K562 (cell line): ENCODE measurements around the gene MAN1B1. TPM values are rescaled to one million over a fixed set of nuclear protein-coding genes. Genes with fewer than 3 reads are reported as not detected.

Source experiments
- CHCHD3 ChIP-seq: fragments of 250-450 bp; sonication (Bioruptor Pico); IDR thresholded peaks from 2 replicates; pipeline ENCODE4 v2.1.2; 2022; ENCODE audit warnings: mild to moderate bottlenecking
- CHD7 ChIP-seq: fragments of 200-600 bp; sonication (generic); IDR thresholded peaks from one replicate; pipeline ENCODE4 v1.6.1; 2012; ENCODE audit warnings: mild to moderate bottlenecking, low read depth, low read length, inconsistent platforms
- FOSL1 ChIP-seq: fragments of 200-800 bp; sonication (Bioruptor generic); conservative IDR thresholded peaks from 2 replicates; pipeline ENCODE4 v1.6.1; 2016; ENCODE audit warnings: missing genetic modification characterization, missing compliant biosample characterization
- GABPB1 ChIP-seq: sonication (generic); formaldehyde crosslinking; IDR thresholded peaks from 2 replicates; pipeline ENCODE4 v1.8.0; 2022; ENCODE audit warnings: mild to moderate bottlenecking, missing genetic modification reagents
- GABPB2 ChIP-seq: fragments of 250-450 bp; sonication (Bioruptor Pico); conservative IDR thresholded peaks from 2 replicates; pipeline ENCODE4 v1.5.1; 2021; ENCODE audit warnings: mild to moderate bottlenecking
- PML ChIP-seq: IDR thresholded peaks from 2 replicates; pipeline ENCODE4 v1.6.1; 2012; ENCODE audit warnings: low read length, inconsistent platforms
- PRMT5 ChIP-seq: sonication (generic); formaldehyde crosslinking; IDR thresholded peaks from 2 replicates; pipeline ENCODE4 v1.5.0; 2020; ENCODE audit warnings: missing genetic modification reagents
- SIN3A ChIP-seq, 2 experiments: fragments of 150-350 bp in 1 of 2; IDR thresholded peaks; 2 replicates each; pipeline ENCODE4 v1.6.1; 2011 to 2016; ENCODE audit warnings: borderline replicate concordance in 2 of 2, low read depth in 2 of 2, low read length in 2 of 2, mild to moderate bottlenecking in 2 of 2, moderate library complexity in 2 of 2; ENCODE audit not compliant: control insufficient read depth in 1 of 2
- SIRT6 ChIP-seq: IDR thresholded peaks from one replicate; pipeline ENCODE4 v1.6.1; 2012; ENCODE audit warnings: low read depth, mild to moderate bottlenecking, control low read depth, inconsistent platforms, low read length, moderate library complexity
- TAF15 ChIP-seq: fragments of 200-400 bp; formaldehyde crosslinking; IDR thresholded peaks from 2 replicates; pipeline ENCODE4 v1.6.1; 2017; ENCODE audit warnings: mild to moderate bottlenecking, low read depth, low read length, moderate library complexity
- ZEB2 ChIP-seq: fragments of 450-650 bp; IDR thresholded peaks from 2 replicates; pipeline ENCODE4 v1.6.1; 2016
- ZNF408 ChIP-seq: fragments of 250-450 bp; sonication (Bioruptor Pico); IDR thresholded peaks from 2 replicates; pipeline ENCODE4 v1.4.0; 2020; ENCODE audit warnings: low read depth, mild to moderate bottlenecking, moderate library complexity
- ZNF512 ChIP-seq: IDR thresholded peaks from 2 replicates; pipeline ENCODE4 v1.6.1; 2016; ENCODE audit warnings: missing genetic modification characterization, missing compliant biosample characterization
- ZNF830 ChIP-seq: fragments of 250-450 bp; sonication (Bioruptor Pico); IDR thresholded peaks from 2 replicates; pipeline ENCODE4 v1.5.0; 2021; ENCODE audit warnings: mild to moderate bottlenecking
- polyA plus RNA-seq, 8 experiments: library from polyadenylated mRNA; depleted of rRNA in 4 of 8; stranded (reverse) in 5 of 8; unstranded in 3 of 8; fragments of >200 nt; fragmentation: Nextera tagmentation in 2 of 8; fragmentation: Illumina TruSeq in 1 of 8; extraction: Ambion mirVana in 2 of 8; extraction: Trizol in 1 of 8; gene quantifications; 2 replicates each; pipeline versions ENCODE4 v1.2.1 to v1.2.3, GENCODE V29; 2011 to 2014; ENCODE audit warnings: inconsistent platforms in 1 of 8, missing spikeins in 1 of 8
- total RNA-seq, 7 experiments: library from RNA; depleted of rRNA in 6 of 7; stranded (reverse); fragments of >200 nt in 6 of 7; fragmentation: Illumina TruSeq in 2 of 7; extraction: Trizol in 2 of 7; gene quantifications; 2 replicates each; pipeline versions ENCODE4 v1.2.1 to v1.2.3, GENCODE V29; 2011 to 2021; ENCODE audit warnings: low replicate concordance in 1 of 7

Gene MAN1B1
- total and polyA plus RNA-seq, 9 of the 15 experiments (the other 6 are each of a cell fraction or from before 2014, with no cell fraction given): 0.55 to 36.6 (median 27.3) TPM

- TF ChIP-seq GABPB2: no peak
- no peak for TF ChIP-seq CHCHD3 (CRISPR knock-in tag)
- TF ChIP-seq PRMT5 (CRISPR knock-in tag): no peak
- peak; percentile 66; the same call in 1 of the 2 replicates for TF ChIP-seq TAF15
- TF ChIP-seq ZEB2: no peak
- no peak for TF ChIP-seq CHD7
- no peak for TF ChIP-seq ZNF830 (CRISPR knock-in tag)
- no peak for TF ChIP-seq SIRT6
- TF ChIP-seq FOSL1 (tag): 0 out of 2 replicates have a peak, but pooled peaks have one; percentile 3
- TF ChIP-seq SIN3A (IDR thresholded peaks at IDR 0.05; ENCODE audit: borderline replicate concordance in 2 of 2, control insufficient read depth in 1 of 2, low read depth in 2 of 2, low read length in 2 of 2): peak; percentile 29 to 89; a peak in 3 of 4 replicates
- TF ChIP-seq ZNF408 (CRISPR knock-in tag): no peak
- TF ChIP-seq PML: peak; percentile 0; the same call in 1 of the 2 replicates
- TF ChIP-seq ZNF512 (tag): no peak
- peak; percentile 63 for TF ChIP-seq GABPB1 (CRISPR knock-in tag)
Measured at GRCh38 chr9:137086531-137087408, at the start of gene MAN1B1 (continued).
